Activated CD4-positive, alpha-beta T cell treated with anti-CD3 and anti-CD28 coated beads, Interleukin-2, Interleukin-4, amounts not matched to agents 100 ng/mL and 50 ng/mL, durations not matched to agents 16 hours and 8 hours (primary cell): Measurements from ENCODE around the gene ST6GALNAC5.
"Not testable (repeated sequence)": the region's sequence is repeated elsewhere in the genome, so short reads cannot be mapped to it uniquely, and the experiment has no call there.

Experiments
- DNase-seq: peaks from one replicate; pipeline ENCODE4 v3.0.0-alpha.2; 2020; ENCODE audit warnings: low spot score

The ST6GALNAC5 gene

GRCh38 chr1:76939050-76939816 lies 72.0 kb downstream of the ST6GALNAC5 start:
- no peak for DNase-seq

- no peak for DNase-seq
Observed at GRCh38 chr1:76939817-76940216, 72.5 kb downstream of the ST6GALNAC5 start.

- no peak for DNase-seq
Observed at GRCh38 chr1:76940571-76941335, 73.5 kb downstream of the ST6GALNAC5 start.

- DNase-seq = no peak
Observed at GRCh38 chr1:76942549-76942948, 75.3 kb downstream of the ST6GALNAC5 start.

GRCh38 chr1:76944942-76945341 lies 77.7 kb downstream of the ST6GALNAC5 start:
- no peak for DNase-seq

GRCh38 chr1:76948846-76949245 lies 81.6 kb downstream of the ST6GALNAC5 start:
- DNase-seq = no peak

GRCh38 chr1:76949503-76949902 lies 82.2 kb downstream of the ST6GALNAC5 start:
- no peak for DNase-seq

- DNase-seq = no peak
Observed at GRCh38 chr1:76950306-76950705, 83.0 kb downstream of the ST6GALNAC5 start.

- no peak for DNase-seq
Observed at GRCh38 chr1:76951153-76951552, 83.9 kb downstream of the ST6GALNAC5 start.

- no peak for DNase-seq
Observed at GRCh38 chr1:76955652-76956051, 88.4 kb downstream of the ST6GALNAC5 start.

- DNase-seq = no peak
Observed at GRCh38 chr1:76957961-76958360, 90.7 kb downstream of the ST6GALNAC5 start.

- DNase-seq = no peak
Observed at GRCh38 chr1:76958828-76959227, 91.5 kb downstream of the ST6GALNAC5 start.

- no peak for DNase-seq
Observed at GRCh38 chr1:76959556-76959955, 92.3 kb downstream of the ST6GALNAC5 start.

- no peak for DNase-seq
Observed at GRCh38 chr1:76961181-76961819, 94.0 kb downstream of the ST6GALNAC5 start.

- no peak for DNase-seq
Observed at GRCh38 chr1:76961820-76962207, 94.5 kb downstream of the ST6GALNAC5 start.

- DNase-seq = not testable (repeated sequence)
Observed at GRCh38 chr1:76981267-76981666, 114.0 kb downstream of the ST6GALNAC5 start.

- DNase-seq = no peak
Observed at GRCh38 chr1:76989976-76990375, 122.7 kb downstream of the ST6GALNAC5 start.

- DNase-seq = no peak
Observed at GRCh38 chr1:76993036-76993435, 125.8 kb downstream of the ST6GALNAC5 start.

GRCh38 chr1:76998582-76999223 lies 131.4 kb downstream of the ST6GALNAC5 start:
- no peak for DNase-seq

GRCh38 chr1:77007675-77008074 lies 140.4 kb downstream of the ST6GALNAC5 start:
- no peak for DNase-seq

- DNase-seq = no peak
Observed at GRCh38 chr1:77010937-77011336, 143.7 kb downstream of the ST6GALNAC5 start.

GRCh38 chr1:77012066-77012465 lies 144.8 kb downstream of the ST6GALNAC5 start:
- no peak for DNase-seq
